GM19455 (cell line): ENCODE results near the gene JAKMIP1.
"Not testable (repeated sequence)": the region's sequence is repeated elsewhere in the genome, so short reads cannot be mapped to it uniquely, and the experiment has no call there.

Experiments
- ATAC-seq: cut with Tn5 transposase; IDR thresholded peaks from one replicate; pipeline ENCODE4 v1.9.1; 2021; ENCODE audit not compliant: unreplicated experiment

The JAKMIP1 gene

GRCh38 chr4:6021831-6022606 lies 178.3 kb downstream of the JAKMIP1 start:
- no peak for ATAC-seq

- ATAC-seq: no peak
These were observed 179.7 kb downstream of the JAKMIP1 start for GRCh38 chr4:6020613-6021012.

GRCh38 chr4:6019316-6020263 lies 180.8 kb downstream of the JAKMIP1 start:
- no peak for ATAC-seq

GRCh38 chr4:6018331-6018730 lies 182.0 kb downstream of the JAKMIP1 start, which contains the start of gene C4orf50:
Gene C4orf50 (minus strand): TSS chr4:6018431.
- no peak for ATAC-seq

GRCh38 chr4:6017800-6018199 lies 182.5 kb downstream of the JAKMIP1 start:
- ATAC-seq: no peak

- no peak for ATAC-seq
These were observed 183.3 kb downstream of the JAKMIP1 start for GRCh38 chr4:6017030-6017429.

GRCh38 chr4:6013564-6013963 lies 186.8 kb downstream of the JAKMIP1 start:
- ATAC-seq: no peak

- no peak for ATAC-seq
These were observed 188.1 kb downstream of the JAKMIP1 start for GRCh38 chr4:6012200-6012599.

- no peak for ATAC-seq
These were observed 188.7 kb downstream of the JAKMIP1 start for GRCh38 chr4:6011686-6012085.

GRCh38 chr4:6011271-6011671 lies 189.1 kb downstream of the JAKMIP1 start:
- ATAC-seq: no peak

GRCh38 chr4:6010789-6011188 lies 189.6 kb downstream of the JAKMIP1 start:
- no peak for ATAC-seq

GRCh38 chr4:6009452-6009851 lies 190.9 kb downstream of the JAKMIP1 start:
- no peak for ATAC-seq

GRCh38 chr4:6008766-6009385 lies 191.5 kb downstream of the JAKMIP1 start:
- no peak for ATAC-seq

GRCh38 chr4:6008092-6008551 lies 192.2 kb downstream of the JAKMIP1 start:
- no peak for ATAC-seq

- ATAC-seq: no peak
These were observed 195.2 kb downstream of the JAKMIP1 start for GRCh38 chr4:6005175-6005574.

GRCh38 chr4:6003485-6003884 lies 196.9 kb downstream of the JAKMIP1 start:
- ATAC-seq: not testable (repeated sequence)

GRCh38 chr4:6002926-6003325 lies 197.4 kb downstream of the JAKMIP1 start:
- no peak for ATAC-seq

- no peak for ATAC-seq
These were observed 197.9 kb downstream of the JAKMIP1 start for GRCh38 chr4:6002492-6002833.

GRCh38 chr4:6001680-6002491 lies 198.5 kb downstream of the JAKMIP1 start:
- no peak for ATAC-seq

- ATAC-seq: no peak
These were observed 200.5 kb downstream of the JAKMIP1 start for GRCh38 chr4:5999830-6000365.
